Suprapubic skin (tissue), 4 donors: ENCODE measurements around the gene ADGRF3.

Source experiments
- EP300 ChIP-seq: sonication (generic); formaldehyde crosslinking; IDR thresholded peaks from one replicate; pipeline ENCODE4 v1.6.1; 2017; ENCODE audit warnings: antibody characterized with exemption
- POLR2A ChIP-seq, 2 donors: fragments of 450-650 bp; IDR thresholded peaks; one replicate each; pipeline ENCODE4 v1.6.1; 2017; ENCODE audit warnings: antibody characterized with exemption in 2 of 2, mild to moderate bottlenecking in 2 of 2, moderate library complexity in 2 of 2
- POLR2AphosphoS5 ChIP-seq, 3 donors: sonication (generic); formaldehyde crosslinking; IDR thresholded peaks; one replicate each; pipeline ENCODE4 v1.6.1; 2017; ENCODE audit warnings: antibody characterized with exemption in 3 of 3
- TF ChIP-seq, protein P1 (sequence below), 2 donors: fragments of 200-600 bp in 1 of 2; fragments of 450-650 bp in 1 of 2; sonication (generic) in 1 of 2; IDR thresholded peaks; one replicate each; pipeline ENCODE4 v1.5.1; 2016 to 2019; ENCODE audit warnings: antibody characterized with exemption in 2 of 2, mild to moderate bottlenecking in 1 of 2, moderate library complexity in 1 of 2

DNA sequence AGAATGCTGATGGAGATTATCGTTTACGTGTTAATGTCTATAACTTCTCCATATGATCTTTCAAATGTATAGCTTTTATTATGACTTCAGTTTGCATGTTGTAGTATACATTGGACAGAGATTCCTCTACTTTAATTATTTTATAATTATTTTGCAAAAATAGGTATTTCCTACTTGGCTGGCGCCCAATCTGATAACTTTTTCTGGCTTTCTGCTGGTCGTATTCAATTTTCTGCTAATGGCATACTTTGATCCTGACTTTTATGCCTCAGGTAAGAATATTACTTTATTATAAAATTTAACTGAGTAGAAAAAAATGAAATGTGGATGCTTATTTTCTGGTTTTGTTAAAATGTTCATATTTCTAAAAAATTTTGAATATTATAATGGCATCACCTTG lies 18.1 kb upstream of the ADGRF3 start:
- no peak for TF ChIP-seq EP300
- TF ChIP-seq POLR2A (IDR thresholded peaks at IDR 0.05), result no peak
- TF ChIP-seq, protein P1, sequence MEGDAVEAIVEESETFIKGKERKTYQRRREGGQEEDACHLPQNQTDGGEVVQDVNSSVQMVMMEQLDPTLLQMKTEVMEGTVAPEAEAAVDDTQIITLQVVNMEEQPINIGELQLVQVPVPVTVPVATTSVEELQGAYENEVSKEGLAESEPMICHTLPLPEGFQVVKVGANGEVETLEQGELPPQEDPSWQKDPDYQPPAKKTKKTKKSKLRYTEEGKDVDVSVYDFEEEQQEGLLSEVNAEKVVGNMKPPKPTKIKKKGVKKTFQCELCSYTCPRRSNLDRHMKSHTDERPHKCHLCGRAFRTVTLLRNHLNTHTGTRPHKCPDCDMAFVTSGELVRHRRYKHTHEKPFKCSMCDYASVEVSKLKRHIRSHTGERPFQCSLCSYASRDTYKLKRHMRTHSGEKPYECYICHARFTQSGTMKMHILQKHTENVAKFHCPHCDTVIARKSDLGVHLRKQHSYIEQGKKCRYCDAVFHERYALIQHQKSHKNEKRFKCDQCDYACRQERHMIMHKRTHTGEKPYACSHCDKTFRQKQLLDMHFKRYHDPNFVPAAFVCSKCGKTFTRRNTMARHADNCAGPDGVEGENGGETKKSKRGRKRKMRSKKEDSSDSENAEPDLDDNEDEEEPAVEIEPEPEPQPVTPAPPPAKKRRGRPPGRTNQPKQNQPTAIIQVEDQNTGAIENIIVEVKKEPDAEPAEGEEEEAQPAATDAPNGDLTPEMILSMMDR (IDR thresholded peaks at IDR 0.05), result no peak
- no peak for TF ChIP-seq POLR2AphosphoS5 (IDR thresholded peaks at IDR 0.05)
